HepG2 (cell line): ENCODE measurements around the gene NHERF2. TPM values are rescaled to one million over a fixed set of nuclear protein-coding genes. Genes with fewer than 3 reads are reported as not detected.

Experiments
- ATAC-seq: fragments of 200-7000 bp; cut with Tn5 transposase; 3 replicates; pipeline ENCODE4 v1.9.1; 2020; ENCODE audit warnings: mild to moderate bottlenecking, moderate library complexity
- BruUV-seq: library from RNA; stranded (reverse); fragments of 400-500 nt; replicated peaks from 2 replicates; lab custom pipeline; 2021; lab: Mats Ljungman, UMichigan
- CTCF ChIA-PET: fragments of 300-600 bp; formaldehyde crosslinking; extraction: SDS; loops from one replicate; lab custom pipeline; 2021; ENCODE audit warnings: low total read pairs, inconsistent platforms, low intra/inter-chr PET ratio; lab: Yijun Ruan, JAX
- POLR2A ChIA-PET: fragments of 350-600 bp; sonication (Branson Sonifier 250); formaldehyde crosslinking; loops from one replicate; lab custom pipeline; 2020; ENCODE audit warnings: antibody characterized with exemption, inconsistent platforms; lab: Yijun Ruan, JAX
- DNase-seq: peaks from one replicate; pipeline ENCODE4 v3.0.0-alpha.2; 2015; ENCODE audit warnings: low spot score
- FAIRE-seq: peaks from 3 replicates; lab custom pipeline; 2011; peaks lifted over from hg19 to GRCh38; lab: Jason Lieb, UNC
- H2AFZ ChIP-seq: one replicate; pipeline ENCODE4 v1.6.1; 2011; ENCODE audit warnings: low read length, inconsistent platforms
- H3K27ac ChIP-seq: fragments of 300-600 bp; 3 replicates; pipeline ENCODE4 v1.8.0; 2011; ENCODE audit warnings: mixed run types, mild to moderate bottlenecking, mixed read lengths, low read length, inconsistent platforms; ENCODE audit not compliant: insufficient read depth; ENCODE audit errors: extremely low read length
- H3K27me3 ChIP-seq, 2 experiments: fragments of 200-600 bp in 1 of 2; 2 replicates in 1 of 2; 3 replicates in 1 of 2; pipeline versions ENCODE4 v1.6.0 to v1.8.0; 2011; ENCODE audit warnings: low read length in 2 of 2, mild to moderate bottlenecking in 2 of 2, moderate library complexity in 2 of 2, inconsistent platforms in 1 of 2; ENCODE audit not compliant: insufficient read depth in 2 of 2, control insufficient read depth in 1 of 2
- H3K36me3 ChIP-seq, 2 experiments: fragments of 200-600 bp in 1 of 2; replicated peaks in 1 of 2; 2 replicates in 1 of 2; 3 replicates in 1 of 2; pipeline versions ENCODE4 v1.5.1 to v1.8.0; 2011; ENCODE audit warnings: low read length in 2 of 2, inconsistent platforms in 1 of 2; ENCODE audit not compliant: insufficient read depth in 2 of 2, control insufficient read depth in 1 of 2
- H3K4me1 ChIP-seq: 2 replicates; pipeline ENCODE4 v1.5.1; 2012; ENCODE audit warnings: low read length, inconsistent platforms; ENCODE audit not compliant: insufficient read depth
- H3K4me2 ChIP-seq: 2 replicates; pipeline ENCODE4 v1.6.0; 2011; ENCODE audit warnings: low read depth, low read length, inconsistent platforms
- H3K4me3 ChIP-seq, 3 experiments: fragments of 200-600 bp in 1 of 3; sonication (generic), shearing (Covaris generic) in 1 of 3; replicated peaks in 1 of 3; 2 replicates each; pipeline ENCODE4 v1.5.1; 2011 to 2016; ENCODE audit warnings: low read length in 3 of 3, inconsistent platforms in 2 of 3, low read depth in 2 of 3, mild to moderate bottlenecking in 2 of 3, control low read depth in 1 of 3, mixed read lengths in 1 of 3; ENCODE audit not compliant: insufficient read depth in 1 of 3
- H3K79me2 ChIP-seq: one replicate; pipeline ENCODE4 v1.6.1; 2011; ENCODE audit warnings: low read length, inconsistent platforms; ENCODE audit not compliant: insufficient read depth
- H3K9ac ChIP-seq: 2 replicates; pipeline ENCODE4 v1.6.0; 2011; ENCODE audit warnings: mild to moderate bottlenecking, low read depth, low read length, inconsistent platforms; ENCODE audit not compliant: insufficient read depth
- H3K9me3 ChIP-seq: 2 replicates; pipeline ENCODE4 v1.5.1; 2012; ENCODE audit warnings: mild to moderate bottlenecking, low read length
- H4K20me1 ChIP-seq: 2 replicates; pipeline ENCODE4 v1.6.0; 2011; ENCODE audit warnings: inconsistent platforms, mild to moderate bottlenecking, low read length, moderate library complexity; ENCODE audit not compliant: insufficient read depth
- GFI1 ChIP-seq: sonication (generic); formaldehyde crosslinking; IDR thresholded peaks from 2 replicates; pipeline ENCODE4 v1.5.0; 2020; ENCODE audit warnings: missing genetic modification reagents, mild to moderate bottlenecking, borderline replicate concordance
- KLF16 ChIP-seq, 2 experiments: sonication (generic) in 1 of 2; formaldehyde crosslinking in 1 of 2; IDR thresholded peaks; 2 replicates each; pipeline versions ENCODE4 v1.6.1 to v1.8.0; 2016 to 2023; ENCODE audit warnings: missing genetic modification reagents in 2 of 2, missing compliant biosample characterization in 1 of 2
- KLF6 ChIP-seq: IDR thresholded peaks from 2 replicates; pipeline ENCODE4 v1.8.0; 2016; ENCODE audit warnings: missing biosample characterization, missing genetic modification reagents
- MAFK ChIP-seq, 2 experiments: IDR thresholded peaks in 1 of 2; conservative IDR thresholded peaks in 1 of 2; 2 replicates each; pipeline ENCODE4 v1.6.1; 2011; ENCODE audit warnings: improper control_type of control experiment in 2 of 2, low read length in 2 of 2
- NR2F2 ChIP-seq: IDR thresholded peaks from 2 replicates; pipeline ENCODE4 v1.6.1; 2012; ENCODE audit warnings: low read depth, inconsistent platforms, borderline replicate concordance
- REL ChIP-seq: sonication (generic); formaldehyde crosslinking; conservative IDR thresholded peaks from 2 replicates; pipeline ENCODE4 v1.8.0; 2022; ENCODE audit warnings: mild to moderate bottlenecking, missing genetic modification reagents, moderate library complexity
- ZBTB7A ChIP-seq: sonication (generic); formaldehyde crosslinking; IDR thresholded peaks from 2 replicates; pipeline ENCODE4 v1.8.0; 2022; ENCODE audit warnings: mild to moderate bottlenecking, missing genetic modification reagents
- ZNF17 ChIP-seq: sonication (generic); formaldehyde crosslinking; IDR thresholded peaks from 2 replicates; pipeline ENCODE4 v1.5.0; 2020; ENCODE audit warnings: mild to moderate bottlenecking, missing genetic modification reagents
- ZNF607 ChIP-seq: sonication (generic); formaldehyde crosslinking; IDR thresholded peaks from 2 replicates; pipeline ENCODE4 v1.5.1; 2020; ENCODE audit warnings: missing genetic modification reagents, mild to moderate bottlenecking, borderline replicate concordance
- ZNF773 ChIP-seq: sonication (generic); formaldehyde crosslinking; IDR thresholded peaks from 2 replicates; pipeline ENCODE4 v1.4.0; 2020; ENCODE audit warnings: missing genetic modification reagents, borderline replicate concordance
- WGBS: methylation state at CpG from one replicate; pipeline ENCODE4 v1.1.6; 2017; ENCODE audit warnings: low lambda C conversion rate; 5-methylcytosine and 5-hydroxymethylcytosine counted together
- in situ Hi-C: cut with HindIII; loops from 2 replicates; pipeline ENCODE4 v1.10.0; 2017; ENCODE audit warnings: low pct_unique_long_range_greater_than_20kb; ENCODE audit not compliant: extremely low pct_ligation_motif_present
- intact Hi-C: fragments of 100-400 bp; cut with micrococcal nuclease; formaldehyde crosslinking; loops from one replicate; pipeline ENCODE4 v1.10.0; 2022; ENCODE audit not compliant: unreplicated experiment
- polyA plus RNA-seq, 8 experiments: library from polyadenylated mRNA; depleted of rRNA in 3 of 8; stranded (reverse) in 7 of 8; unstranded in 1 of 8; fragments of >200 nt; fragmentation: Illumina TruSeq in 4 of 8; extraction: Trizol in 4 of 8; gene quantifications; 2 replicates each; pipeline versions ENCODE4 v1.2.1 to v1.2.3, GENCODE V29; 2011 to 2016; ENCODE audit warnings: low read depth in 4 of 8, missing spikeins in 1 of 8, mixed read lengths in 1 of 8; ENCODE audit not compliant: insufficient read depth in 1 of 8
- total RNA-seq, 5 experiments: library from RNA; depleted of rRNA; stranded (reverse); fragments of >200 nt; fragmentation: Illumina TruSeq; extraction: Trizol; gene quantifications; 2 replicates each; pipeline ENCODE4 v1.2.3, GENCODE V29; 2016; ENCODE audit warnings: low read depth in 1 of 5
- TF ChIP-seq, protein P1 (sequence below): IDR thresholded peaks from 2 replicates; pipeline ENCODE4 v1.4.0; 2020; ENCODE audit warnings: mild to moderate bottlenecking, missing genetic modification reagents
- TF ChIP-seq, protein P2 (sequence below): sonication (generic); formaldehyde crosslinking; conservative IDR thresholded peaks from 2 replicates; pipeline ENCODE4 v1.8.0; 2022; ENCODE audit warnings: mild to moderate bottlenecking, moderate library complexity, missing genetic modification reagents
- TF ChIP-seq, protein P3 (sequence below): sonication (generic); formaldehyde crosslinking; IDR thresholded peaks from 2 replicates; pipeline ENCODE4 v1.4.0; 2020; ENCODE audit warnings: missing genetic modification reagents, borderline replicate concordance
- TF ChIP-seq, protein P4 (sequence below): conservative IDR thresholded peaks from 2 replicates; pipeline ENCODE4 v1.6.1; 2018; ENCODE audit warnings: missing genetic modification reagents

NHERF2 gene
- total and polyA plus RNA-seq, 2 of the 13 experiments (the other 11 are each of a cell fraction or from before 2014, with no cell fraction given), result 23.7 to 39.3 TPM

DNA sequence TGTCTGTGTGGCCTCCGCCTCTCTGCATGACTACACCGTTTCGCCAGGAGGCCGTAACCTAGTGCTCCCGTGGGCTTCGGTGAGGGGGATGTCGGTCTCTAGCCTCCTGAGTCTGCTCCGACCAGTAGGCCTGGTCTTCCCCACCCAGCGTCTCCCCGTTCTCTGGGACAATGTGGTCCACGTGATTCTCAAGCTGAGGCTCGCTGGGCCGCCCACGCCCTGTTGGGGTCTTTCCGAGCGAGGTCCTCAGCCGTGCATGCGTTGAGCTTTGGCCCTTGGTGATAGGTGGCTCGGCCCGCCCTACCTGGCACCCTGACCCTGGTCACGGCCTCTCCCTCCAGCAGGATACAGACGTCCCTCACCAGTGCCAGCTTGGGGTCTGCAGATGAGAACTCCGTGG is 52.0 kb downstream of the NHERF2 start:
- FAIRE-seq, result no peak
- Histone ChIP-seq H3K79me2 (no peaks in the 10 kb centered on the region), H3K4me3 (no peak overlapping the region), H3K9me3 (no peaks in the 10 kb centered on the region), H3K36me3 (peaks cover 13 to 21% of the 10 kb centered on the region in 2 experiments; a peak in 3 of 5 replicates), H3K27me3 (no peaks in the 10 kb centered on the region), H2AFZ (no peak overlapping the region), H3K4me2 (no peak overlapping the region), H3K4me1 (no peaks in the 10 kb centered on the region), H3K9ac (no peak overlapping the region), H3K27ac (no peak overlapping the region), H4K20me1 (no peaks in the 10 kb centered on the region)
- ATAC-seq, result no peak
- no TSS peak for BruUV-seq
- ChIA-PET POLR2A (interaction anchor here (1.0 kb wide), 1 partner anchor 77 kb away, joined by 3 read pairs; the partner anchor contains the start of gene TRAF7), CTCF (no interaction called here)
- DNase-seq, result no peak
- 97% methylated on average over 15 of the region's 23 CpGs for WGBS
- in situ Hi-C loops (no loop called here), intact Hi-C loops (no loop called here)
- TF ChIP-seq ZNF773 (CRISPR knock-in tag) (no peak), REL (CRISPR knock-in tag) (no peak), GFI1 (no peak), KLF6 (CRISPR knock-in tag) (no peak), ZNF17 (CRISPR knock-in tag) (no peak), ZNF607 (CRISPR knock-in tag) (no peak), KLF16 (CRISPR knock-in tag; IDR thresholded peaks at IDR 0.05) (no peak), NR2F2 (no peak), MAFK (conservative IDR thresholded peaks at IDR 0.05 in 1 of 2, IDR thresholded peaks at IDR 0.05 in 1 of 2; ENCODE audit: low read length in 2 of 2) (no peak), ZBTB7A (no peak)
- TF ChIP-seq, protein P1, sequence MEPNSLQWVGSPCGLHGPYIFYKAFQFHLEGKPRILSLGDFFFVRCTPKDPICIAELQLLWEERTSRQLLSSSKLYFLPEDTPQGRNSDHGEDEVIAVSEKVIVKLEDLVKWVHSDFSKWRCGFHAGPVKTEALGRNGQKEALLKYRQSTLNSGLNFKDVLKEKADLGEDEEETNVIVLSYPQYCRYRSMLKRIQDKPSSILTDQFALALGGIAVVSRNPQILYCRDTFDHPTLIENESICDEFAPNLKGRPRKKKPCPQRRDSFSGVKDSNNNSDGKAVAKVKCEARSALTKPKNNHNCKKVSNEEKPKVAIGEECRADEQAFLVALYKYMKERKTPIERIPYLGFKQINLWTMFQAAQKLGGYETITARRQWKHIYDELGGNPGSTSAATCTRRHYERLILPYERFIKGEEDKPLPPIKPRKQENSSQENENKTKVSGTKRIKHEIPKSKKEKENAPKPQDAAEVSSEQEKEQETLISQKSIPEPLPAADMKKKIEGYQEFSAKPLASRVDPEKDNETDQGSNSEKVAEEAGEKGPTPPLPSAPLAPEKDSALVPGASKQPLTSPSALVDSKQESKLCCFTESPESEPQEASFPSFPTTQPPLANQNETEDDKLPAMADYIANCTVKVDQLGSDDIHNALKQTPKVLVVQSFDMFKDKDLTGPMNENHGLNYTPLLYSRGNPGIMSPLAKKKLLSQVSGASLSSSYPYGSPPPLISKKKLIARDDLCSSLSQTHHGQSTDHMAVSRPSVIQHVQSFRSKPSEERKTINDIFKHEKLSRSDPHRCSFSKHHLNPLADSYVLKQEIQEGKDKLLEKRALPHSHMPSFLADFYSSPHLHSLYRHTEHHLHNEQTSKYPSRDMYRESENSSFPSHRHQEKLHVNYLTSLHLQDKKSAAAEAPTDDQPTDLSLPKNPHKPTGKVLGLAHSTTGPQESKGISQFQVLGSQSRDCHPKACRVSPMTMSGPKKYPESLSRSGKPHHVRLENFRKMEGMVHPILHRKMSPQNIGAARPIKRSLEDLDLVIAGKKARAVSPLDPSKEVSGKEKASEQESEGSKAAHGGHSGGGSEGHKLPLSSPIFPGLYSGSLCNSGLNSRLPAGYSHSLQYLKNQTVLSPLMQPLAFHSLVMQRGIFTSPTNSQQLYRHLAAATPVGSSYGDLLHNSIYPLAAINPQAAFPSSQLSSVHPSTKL, result no peak
- TF ChIP-seq, protein P2, sequence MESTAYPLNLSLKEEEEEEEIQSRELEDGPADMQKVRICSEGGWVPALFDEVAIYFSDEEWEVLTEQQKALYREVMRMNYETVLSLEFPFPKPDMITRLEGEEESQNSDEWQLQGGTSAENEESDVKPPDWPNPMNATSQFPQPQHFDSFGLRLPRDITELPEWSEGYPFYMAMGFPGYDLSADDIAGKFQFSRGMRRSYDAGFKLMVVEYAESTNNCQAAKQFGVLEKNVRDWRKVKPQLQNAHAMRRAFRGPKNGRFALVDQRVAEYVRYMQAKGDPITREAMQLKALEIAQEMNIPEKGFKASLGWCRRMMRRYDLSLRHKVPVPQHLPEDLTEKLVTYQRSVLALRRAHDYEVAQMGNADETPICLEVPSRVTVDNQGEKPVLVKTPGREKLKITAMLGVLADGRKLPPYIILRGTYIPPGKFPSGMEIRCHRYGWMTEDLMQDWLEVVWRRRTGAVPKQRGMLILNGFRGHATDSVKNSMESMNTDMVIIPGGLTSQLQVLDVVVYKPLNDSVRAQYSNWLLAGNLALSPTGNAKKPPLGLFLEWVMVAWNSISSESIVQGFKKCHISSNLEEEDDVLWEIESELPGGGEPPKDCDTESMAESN (CRISPR knock-in tag), result no peak
- TF ChIP-seq, protein P3, sequence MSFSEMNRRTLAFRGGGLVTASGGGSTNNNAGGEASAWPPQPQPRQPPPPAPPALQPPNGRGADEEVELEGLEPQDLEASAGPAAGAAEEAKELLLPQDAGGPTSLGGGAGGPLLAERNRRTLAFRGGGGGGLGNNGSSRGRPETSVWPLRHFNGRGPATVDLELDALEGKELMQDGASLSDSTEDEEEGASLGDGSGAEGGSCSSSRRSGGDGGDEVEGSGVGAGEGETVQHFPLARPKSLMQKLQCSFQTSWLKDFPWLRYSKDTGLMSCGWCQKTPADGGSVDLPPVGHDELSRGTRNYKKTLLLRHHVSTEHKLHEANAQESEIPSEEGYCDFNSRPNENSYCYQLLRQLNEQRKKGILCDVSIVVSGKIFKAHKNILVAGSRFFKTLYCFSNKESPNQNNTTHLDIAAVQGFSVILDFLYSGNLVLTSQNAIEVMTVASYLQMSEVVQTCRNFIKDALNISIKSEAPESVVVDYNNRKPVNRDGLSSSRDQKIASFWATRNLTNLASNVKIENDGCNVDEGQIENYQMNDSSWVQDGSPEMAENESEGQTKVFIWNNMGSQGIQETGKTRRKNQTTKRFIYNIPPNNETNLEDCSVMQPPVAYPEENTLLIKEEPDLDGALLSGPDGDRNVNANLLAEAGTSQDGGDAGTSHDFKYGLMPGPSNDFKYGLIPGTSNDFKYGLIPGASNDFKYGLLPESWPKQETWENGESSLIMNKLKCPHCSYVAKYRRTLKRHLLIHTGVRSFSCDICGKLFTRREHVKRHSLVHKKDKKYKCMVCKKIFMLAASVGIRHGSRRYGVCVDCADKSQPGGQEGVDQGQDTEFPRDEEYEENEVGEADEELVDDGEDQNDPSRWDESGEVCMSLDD (CRISPR knock-in tag), result no peak
- TF ChIP-seq, protein P4, sequence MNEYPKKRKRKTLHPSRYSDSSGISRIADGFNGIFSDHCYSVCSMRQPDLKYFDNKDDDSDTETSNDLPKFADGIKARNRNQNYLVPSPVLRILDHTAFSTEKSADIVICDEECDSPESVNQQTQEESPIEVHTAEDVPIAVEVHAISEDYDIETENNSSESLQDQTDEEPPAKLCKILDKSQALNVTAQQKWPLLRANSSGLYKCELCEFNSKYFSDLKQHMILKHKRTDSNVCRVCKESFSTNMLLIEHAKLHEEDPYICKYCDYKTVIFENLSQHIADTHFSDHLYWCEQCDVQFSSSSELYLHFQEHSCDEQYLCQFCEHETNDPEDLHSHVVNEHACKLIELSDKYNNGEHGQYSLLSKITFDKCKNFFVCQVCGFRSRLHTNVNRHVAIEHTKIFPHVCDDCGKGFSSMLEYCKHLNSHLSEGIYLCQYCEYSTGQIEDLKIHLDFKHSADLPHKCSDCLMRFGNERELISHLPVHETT (CRISPR knock-in tag), result no peak
